Measurements from ENCODE around the gene INPP5A. TPM values are rescaled to one million over a fixed set of nuclear protein-coding genes. Genes with fewer than 3 reads are reported as not detected.

The INPP5A gene
- total RNA-seq, 2 donors from 2014 or later, result 14.8 to 18.6 TPM

- Mint-ChIP-seq H3K4me1 (ENCODE audit: low read depth in 2 of 2) (peaks cover 0 to 15% of the 10 kb centered on the region in 2 donors), H3K4me3 (no peak overlapping the region), H3K36me3 (no peaks in the 10 kb centered on the region), H3K27ac (no peak overlapping the region), H3K9me3 (no peaks in the 10 kb centered on the region), H3K27me3 (no peaks in the 10 kb centered on the region)
- ATAC-seq (no peak), DNase-seq (ENCODE audit: low spot score) (peak; percentile 40)
These were observed 174.7 kb downstream of the INPP5A start for GRCh38 chr10:132712291-132712690.

DNA sequence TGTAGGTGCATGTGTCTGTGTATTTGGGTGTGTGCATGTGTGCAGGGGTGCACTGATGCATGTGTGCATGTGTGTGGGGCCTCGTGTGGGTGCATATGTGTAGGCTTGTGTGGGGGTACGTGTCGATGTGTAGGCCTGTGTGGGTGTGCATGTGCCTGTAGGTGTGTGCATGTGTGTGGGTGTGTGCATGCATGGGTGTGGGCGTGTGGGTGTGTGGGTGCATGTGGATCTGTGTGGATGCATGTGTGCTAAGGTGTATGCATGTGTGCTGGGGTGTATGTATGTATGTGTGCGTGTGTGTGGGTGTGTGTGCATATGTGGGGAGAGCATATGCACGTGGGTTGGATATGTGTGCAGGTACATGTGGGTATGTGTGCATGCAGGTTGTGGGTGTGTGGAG, 175.2 kb downstream of the INPP5A start:
- Mint-ChIP-seq H3K27me3 (no peaks in the 10 kb centered on the region), H3K4me1 (ENCODE audit: low read depth in 2 of 2) (peaks cover 0 to 15% of the 10 kb centered on the region in 2 donors), H3K27ac (no peak overlapping the region), H3K4me3 (no peak overlapping the region), H3K36me3 (no peaks in the 10 kb centered on the region), H3K9me3 (no peaks in the 10 kb centered on the region)
- no peak for ATAC-seq
- no peak for DNase-seq (ENCODE audit: low spot score)

DNA sequence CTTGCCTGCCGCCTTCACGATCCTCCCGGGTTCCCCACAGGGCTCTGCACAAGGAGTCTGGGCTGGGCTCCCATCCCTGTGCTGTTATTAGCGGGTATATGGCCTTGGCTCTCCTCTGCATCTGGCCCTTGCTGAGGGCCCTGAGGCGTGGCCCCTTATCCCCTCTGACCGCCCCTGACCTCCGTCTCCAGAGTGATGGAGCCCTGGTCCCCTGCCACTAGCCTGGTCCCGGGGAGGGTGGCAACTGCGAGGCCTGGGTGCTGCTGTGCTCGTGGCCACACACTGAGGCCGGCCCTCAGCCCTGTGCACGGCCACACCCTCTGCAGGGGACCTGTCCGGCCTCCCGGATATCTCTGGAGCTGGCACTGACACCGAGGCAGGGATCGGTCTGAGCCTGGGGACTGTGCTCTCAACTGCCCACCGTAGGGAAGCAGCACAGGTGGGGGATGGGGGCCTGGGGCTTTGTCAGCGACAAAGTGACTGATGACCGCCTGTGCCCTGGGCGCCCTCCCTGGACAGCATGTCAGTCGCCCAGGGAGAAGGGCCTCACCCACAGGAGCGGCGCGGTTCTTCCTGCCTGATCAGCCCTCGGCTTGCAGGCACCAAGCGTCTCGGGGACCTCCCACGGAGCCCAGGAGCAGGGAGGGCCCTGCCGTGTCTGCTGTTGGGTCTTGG, 176.0 kb downstream of the INPP5A start:
- ATAC-seq, result no peak
- Mint-ChIP-seq H3K9me3 (no peaks in the 10 kb centered on the region), H3K4me3 (no peak overlapping the region), H3K36me3 (no peaks in the 10 kb centered on the region), H3K27me3 (no peaks in the 10 kb centered on the region), H3K27ac (no peak overlapping the region), H3K4me1 (ENCODE audit: low read depth in 2 of 2) (peaks cover 0 to 15% of the 10 kb centered on the region in 2 donors)
- peak; percentile 58 for DNase-seq (ENCODE audit: low spot score)

GRCh38 chr10:132714096-132714985, 176.8 kb downstream of the INPP5A start:
- peaks cover 0 to 14% of the 10 kb centered on the region in 2 donors for H3K4me1 Mint-ChIP-seq (ENCODE audit: low read depth in 2 of 2)
- no peaks in the 10 kb centered on the region for H3K9me3 Mint-ChIP-seq
- H3K36me3 Mint-ChIP-seq, result no peaks in the 10 kb centered on the region
- DNase-seq (ENCODE audit: low spot score) (peak; percentile 46), ATAC-seq (no peak)
- H3K27ac Mint-ChIP-seq, result no peak overlapping the region
- H3K4me3 Mint-ChIP-seq, result no peak overlapping the region
- H3K27me3 Mint-ChIP-seq, result no peaks in the 10 kb centered on the region

GRCh38 chr10:132714986-132715775, 177.6 kb downstream of the INPP5A start:
- Mint-ChIP-seq H3K27ac (no peak overlapping the region), H3K27me3 (no peaks in the 10 kb centered on the region), H3K4me1 (ENCODE audit: low read depth in 2 of 2) (peaks cover 0 to 13% of the 10 kb centered on the region in 2 donors), H3K4me3 (no peak overlapping the region), H3K36me3 (no peaks in the 10 kb centered on the region), H3K9me3 (no peaks in the 10 kb centered on the region)
- no peak for ATAC-seq
- no peak for DNase-seq (ENCODE audit: low spot score)

GRCh38 chr10:132715776-132716680, 178.4 kb downstream of the INPP5A start:
- no peaks in the 10 kb centered on the region for H3K27me3 Mint-ChIP-seq
- no peak for ATAC-seq
- H3K9me3 Mint-ChIP-seq, result no peaks in the 10 kb centered on the region
- peak; percentile 32 for DNase-seq (ENCODE audit: low spot score)
- H3K27ac Mint-ChIP-seq, result no peak overlapping the region
- peaks cover 0 to 13% of the 10 kb centered on the region in 2 donors for H3K4me1 Mint-ChIP-seq (ENCODE audit: low read depth in 2 of 2)
- no peaks in the 10 kb centered on the region for H3K36me3 Mint-ChIP-seq
- H3K4me3 Mint-ChIP-seq, result no peak overlapping the region

- Mint-ChIP-seq H3K9me3 (no peaks in the 10 kb centered on the region), H3K4me3 (no peak overlapping the region), H3K4me1 (ENCODE audit: low read depth in 2 of 2) (peaks cover 0 to 10% of the 10 kb centered on the region in 2 donors), H3K36me3 (no peaks in the 10 kb centered on the region), H3K27me3 (no peaks in the 10 kb centered on the region), H3K27ac (no peak overlapping the region)
- DNase-seq (ENCODE audit: low spot score), result peak; percentile 47
- ATAC-seq, result no peak
These were observed 179.3 kb downstream of the INPP5A start for GRCh38 chr10:132716691-132717490.

GRCh38 chr10:132721725-132722124, 184.1 kb downstream of the INPP5A start:
- DNase-seq (ENCODE audit: low spot score) (no peak), ATAC-seq (no peak)
- Mint-ChIP-seq H3K9me3 (no peaks in the 10 kb centered on the region), H3K36me3 (no peaks in the 10 kb centered on the region), H3K27ac (no peak overlapping the region), H3K27me3 (no peaks in the 10 kb centered on the region), H3K4me3 (no peak overlapping the region), H3K4me1 (ENCODE audit: low read depth in 2 of 2) (peaks cover 0 to 3% of the 10 kb centered on the region in 2 donors)

- Mint-ChIP-seq H3K9me3 (no peaks in the 10 kb centered on the region), H3K27me3 (no peaks in the 10 kb centered on the region), H3K27ac (no peak overlapping the region), H3K4me1 (ENCODE audit: low read depth in 2 of 2) (peaks cover 0 to 3% of the 10 kb centered on the region in 2 donors), H3K36me3 (no peaks in the 10 kb centered on the region), H3K4me3 (no peak overlapping the region)
- DNase-seq (ENCODE audit: low spot score) (no peak), ATAC-seq (no peak)
These were observed 185.1 kb downstream of the INPP5A start for GRCh38 chr10:132722394-132723329.

GRCh38 chr10:132723330-132723970, 185.9 kb downstream of the INPP5A start:
- DNase-seq (ENCODE audit: low spot score) (no peak), ATAC-seq (no peak)
- Mint-ChIP-seq H3K4me1 (ENCODE audit: low read depth in 2 of 2) (peaks cover 0 to 3% of the 10 kb centered on the region in 2 donors), H3K4me3 (no peak overlapping the region), H3K27ac (no peak overlapping the region), H3K9me3 (no peaks in the 10 kb centered on the region), H3K27me3 (no peaks in the 10 kb centered on the region), H3K36me3 (no peaks in the 10 kb centered on the region)

DNA sequence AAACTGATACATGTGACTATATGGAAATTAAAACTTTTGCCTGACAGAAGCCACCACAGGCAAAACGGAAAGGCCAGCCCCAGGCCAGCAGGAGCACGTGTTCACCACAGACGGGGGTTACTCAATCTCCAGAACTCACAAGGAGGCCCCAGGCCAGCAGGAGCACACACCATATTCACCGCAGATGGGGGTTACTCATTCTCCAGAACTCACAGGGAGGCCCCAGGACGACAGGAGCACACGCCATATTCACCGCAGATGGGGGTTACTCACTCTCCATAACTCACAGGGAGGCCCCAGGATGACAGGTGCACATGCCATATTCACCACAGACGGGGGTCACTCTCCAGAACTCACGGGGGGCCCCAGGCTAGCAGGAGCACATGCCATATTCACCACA, 186.9 kb downstream of the INPP5A start:
- Mint-ChIP-seq H3K4me3 (no peak overlapping the region), H3K4me1 (ENCODE audit: low read depth in 2 of 2) (peaks cover 0 to 3% of the 10 kb centered on the region in 2 donors), H3K36me3 (no peaks in the 10 kb centered on the region), H3K27ac (no peak overlapping the region), H3K27me3 (no peaks in the 10 kb centered on the region), H3K9me3 (no peaks in the 10 kb centered on the region)
- DNase-seq (ENCODE audit: low spot score) (no peak), ATAC-seq (no peak)
